GM12878 (cell line): ENCODE data around the gene F12. TPM values are rescaled to one million over a fixed set of nuclear protein-coding genes. Genes with fewer than 3 reads are reported as not detected.
A peak's percentile ranks its signal among the peaks of the same experiment; 100 is the strongest.

Source experiments
- BHLHE40 ChIP-seq, 2 experiments: fragments of 450-650 bp in 1 of 2; IDR thresholded peaks; 2 replicates each; pipeline ENCODE4 v1.6.1; 2011 to 2017; ENCODE audit warnings: low read depth in 2 of 2, borderline replicate concordance in 1 of 2, improper control_type of control experiment in 1 of 2, low read length in 1 of 2, mild to moderate bottlenecking in 1 of 2
- CEBPZ ChIP-seq: fragments of 150-350 bp; IDR thresholded peaks from 2 replicates; pipeline ENCODE4 v1.6.1; 2016; ENCODE audit warnings: low read depth, low read length
- EZH2 ChIP-seq: IDR thresholded peaks from 2 replicates; pipeline ENCODE4 v1.6.1; 2012; ENCODE audit warnings: low read depth, mild to moderate bottlenecking, control low read depth, inconsistent platforms, low read length, borderline replicate concordance; ENCODE audit not compliant: control insufficient read depth
- IKZF1 ChIP-seq: fragments of 450-650 bp; conservative IDR thresholded peaks from 2 replicates; pipeline ENCODE4 v1.6.1; 2017; ENCODE audit warnings: antibody characterized with exemption, mild to moderate bottlenecking
- JUNB ChIP-seq: IDR thresholded peaks from 2 replicates; pipeline ENCODE4 v1.6.1; 2016; ENCODE audit warnings: antibody characterized with exemption, mild to moderate bottlenecking
- KAT2A ChIP-seq: conservative IDR thresholded peaks from 2 replicates; pipeline ENCODE4 v1.6.1; 2011; ENCODE audit warnings: low read depth, low read length; ENCODE audit not compliant: control insufficient read depth
- NBN ChIP-seq: fragments of 450-650 bp; IDR thresholded peaks from 2 replicates; pipeline ENCODE4 v1.6.1; 2016
- NFYB ChIP-seq: IDR thresholded peaks from 2 replicates; pipeline ENCODE4 v1.6.1; 2011; ENCODE audit warnings: low read depth, mild to moderate bottlenecking, low read length, improper control_type of control experiment, moderate library complexity; ENCODE audit not compliant: insufficient read depth
- NR2C2 ChIP-seq: IDR thresholded peaks from 2 replicates; pipeline ENCODE4 v1.6.1; 2011; ENCODE audit warnings: borderline replicate concordance, low read depth; ENCODE audit not compliant: control insufficient read depth, insufficient read length
- POLR2A ChIP-seq: IDR thresholded peaks from 2 replicates; pipeline ENCODE4 v1.6.1; 2011; ENCODE audit warnings: low read depth, mild to moderate bottlenecking, low read length
- SPI1 ChIP-seq: IDR thresholded peaks from 2 replicates; pipeline ENCODE4 v1.6.1; 2011; ENCODE audit warnings: low read depth, mild to moderate bottlenecking, low read length, moderate library complexity, borderline replicate concordance; ENCODE audit not compliant: insufficient read depth
- SRF ChIP-seq, 2 experiments: IDR thresholded peaks; 2 replicates each; pipeline ENCODE4 v1.6.1; 2011; ENCODE audit warnings: low read depth in 2 of 2, low read length in 2 of 2, mild to moderate bottlenecking in 1 of 2, moderate library complexity in 1 of 2
- TCF3 ChIP-seq: IDR thresholded peaks from 2 replicates; pipeline ENCODE4 v1.6.1; 2012; ENCODE audit warnings: low read depth, mild to moderate bottlenecking, low read length, borderline replicate concordance; ENCODE audit not compliant: insufficient read depth
- ZBTB33 ChIP-seq: fragments of 450-650 bp; IDR thresholded peaks from 2 replicates; pipeline ENCODE4 v1.6.1; 2017; ENCODE audit warnings: mild to moderate bottlenecking
- polyA plus RNA-seq, 11 experiments: library from polyadenylated mRNA; depleted of rRNA in 4 of 11; unstranded in 6 of 11; stranded (reverse) in 5 of 11; fragments of >200 nt; fragmentation: Nextera tagmentation in 4 of 11; fragmentation: Illumina TruSeq in 1 of 11; extraction: Ambion mirVana in 4 of 11; extraction: Trizol in 1 of 11; gene quantifications; 1 replicate in 1 of 11; 2 replicates in 10 of 11; pipeline versions ENCODE4 v1.2.1 to v1.2.3, GENCODE V29; 2011 to 2016; ENCODE audit warnings: inconsistent platforms in 2 of 11, missing spikeins in 2 of 11, low read depth in 1 of 11
- total RNA-seq, 4 experiments: library from RNA; depleted of rRNA in 3 of 4; stranded (reverse); fragments of >200 nt in 3 of 4; fragmentation: Illumina TruSeq in 1 of 4; extraction: Trizol in 1 of 4; gene quantifications; 2 replicates each; pipeline versions ENCODE4 v1.2.1 to v1.2.3, GENCODE V29; 2013 to 2021
- TF ChIP-seq, protein P1 (sequence below): IDR thresholded peaks from 2 replicates; pipeline ENCODE4 v1.6.1; 2012; ENCODE audit warnings: low read length, inconsistent platforms
- TF ChIP-seq, protein P2 (sequence below): IDR thresholded peaks from 2 replicates; pipeline ENCODE4 v1.6.1; 2012; ENCODE audit warnings: improper control_type of control experiment, low read depth, low read length; ENCODE audit not compliant: insufficient replicate concordance

Gene F12
- total and polyA plus RNA-seq, 10 of the 15 experiments (the other 5 are each of a cell fraction or from before 2014, with no cell fraction given), result 0.25 to 11.3 (median 5.5) TPM

DNA sequence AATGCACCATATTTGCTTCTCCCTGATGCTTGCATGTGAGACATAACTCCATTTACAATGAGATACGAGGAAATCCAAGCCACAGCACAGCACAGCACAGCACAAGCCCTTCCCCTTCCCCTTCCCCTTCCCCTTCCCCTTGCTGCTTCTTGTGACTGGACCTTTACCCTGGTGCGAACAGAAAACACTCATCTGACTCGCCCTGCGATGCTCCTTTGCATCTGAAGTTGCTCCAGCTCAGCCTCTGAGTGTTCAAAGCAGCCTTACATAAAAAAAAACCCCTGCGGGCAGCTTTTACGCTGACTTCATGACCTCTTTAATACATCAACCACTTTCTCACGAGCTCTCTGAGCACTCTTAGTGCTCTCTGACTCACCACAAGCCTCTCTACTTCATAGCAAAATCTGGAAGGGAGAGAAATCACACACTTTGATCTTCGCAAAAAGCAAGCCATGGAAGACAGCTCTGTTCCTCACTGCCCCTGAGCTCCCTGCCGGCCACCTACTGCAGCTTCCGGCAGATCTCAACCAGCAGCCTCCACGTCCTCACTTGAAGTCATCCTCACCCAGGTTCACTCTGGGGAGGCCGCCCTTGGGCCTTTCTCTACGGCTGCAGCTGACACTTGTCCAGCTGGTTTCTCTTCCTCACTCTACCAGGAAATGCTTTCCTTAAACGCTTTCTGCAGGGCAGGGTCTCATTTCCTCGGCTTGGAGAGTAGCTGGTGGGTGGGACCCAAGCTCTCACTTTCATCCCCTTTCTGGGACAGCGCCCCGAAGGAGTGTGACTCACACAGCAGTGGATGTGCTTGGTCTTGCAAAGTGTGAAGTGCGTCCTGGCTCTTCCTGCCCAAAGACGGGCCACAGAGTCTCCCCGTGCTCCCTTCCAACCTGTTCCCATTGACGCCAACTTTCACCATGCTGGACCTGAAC, 19.9 kb downstream of the F12 start (continued):
- TF ChIP-seq KAT2A, result no peak
- TF ChIP-seq ZBTB33, result no peak
- no peak for TF ChIP-seq CEBPZ
- 0 out of 2 replicates have a peak, but pooled peaks have one; percentile 26 for TF ChIP-seq NBN
- no peak for TF ChIP-seq NR2C2
- TF ChIP-seq POLR2A, result no peak; the same call in 1 of the 2 replicates
- no peak for TF ChIP-seq TCF3
- TF ChIP-seq, protein P1, sequence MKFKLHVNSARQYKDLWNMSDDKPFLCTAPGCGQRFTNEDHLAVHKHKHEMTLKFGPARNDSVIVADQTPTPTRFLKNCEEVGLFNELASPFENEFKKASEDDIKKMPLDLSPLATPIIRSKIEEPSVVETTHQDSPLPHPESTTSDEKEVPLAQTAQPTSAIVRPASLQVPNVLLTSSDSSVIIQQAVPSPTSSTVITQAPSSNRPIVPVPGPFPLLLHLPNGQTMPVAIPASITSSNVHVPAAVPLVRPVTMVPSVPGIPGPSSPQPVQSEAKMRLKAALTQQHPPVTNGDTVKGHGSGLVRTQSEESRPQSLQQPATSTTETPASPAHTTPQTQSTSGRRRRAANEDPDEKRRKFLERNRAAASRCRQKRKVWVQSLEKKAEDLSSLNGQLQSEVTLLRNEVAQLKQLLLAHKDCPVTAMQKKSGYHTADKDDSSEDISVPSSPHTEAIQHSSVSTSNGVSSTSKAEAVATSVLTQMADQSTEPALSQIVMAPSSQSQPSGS, result peak; percentile 80
- 0 out of 4 replicates have a peak, but pooled peaks of 1 of the 2 experiments have one; percentile 35 for TF ChIP-seq SRF (IDR thresholded peaks at IDR 0.05; ENCODE audit: low read depth in 2 of 2, low read length in 2 of 2)
- peak; percentile 76 for TF ChIP-seq SPI1
- TF ChIP-seq, protein P2, sequence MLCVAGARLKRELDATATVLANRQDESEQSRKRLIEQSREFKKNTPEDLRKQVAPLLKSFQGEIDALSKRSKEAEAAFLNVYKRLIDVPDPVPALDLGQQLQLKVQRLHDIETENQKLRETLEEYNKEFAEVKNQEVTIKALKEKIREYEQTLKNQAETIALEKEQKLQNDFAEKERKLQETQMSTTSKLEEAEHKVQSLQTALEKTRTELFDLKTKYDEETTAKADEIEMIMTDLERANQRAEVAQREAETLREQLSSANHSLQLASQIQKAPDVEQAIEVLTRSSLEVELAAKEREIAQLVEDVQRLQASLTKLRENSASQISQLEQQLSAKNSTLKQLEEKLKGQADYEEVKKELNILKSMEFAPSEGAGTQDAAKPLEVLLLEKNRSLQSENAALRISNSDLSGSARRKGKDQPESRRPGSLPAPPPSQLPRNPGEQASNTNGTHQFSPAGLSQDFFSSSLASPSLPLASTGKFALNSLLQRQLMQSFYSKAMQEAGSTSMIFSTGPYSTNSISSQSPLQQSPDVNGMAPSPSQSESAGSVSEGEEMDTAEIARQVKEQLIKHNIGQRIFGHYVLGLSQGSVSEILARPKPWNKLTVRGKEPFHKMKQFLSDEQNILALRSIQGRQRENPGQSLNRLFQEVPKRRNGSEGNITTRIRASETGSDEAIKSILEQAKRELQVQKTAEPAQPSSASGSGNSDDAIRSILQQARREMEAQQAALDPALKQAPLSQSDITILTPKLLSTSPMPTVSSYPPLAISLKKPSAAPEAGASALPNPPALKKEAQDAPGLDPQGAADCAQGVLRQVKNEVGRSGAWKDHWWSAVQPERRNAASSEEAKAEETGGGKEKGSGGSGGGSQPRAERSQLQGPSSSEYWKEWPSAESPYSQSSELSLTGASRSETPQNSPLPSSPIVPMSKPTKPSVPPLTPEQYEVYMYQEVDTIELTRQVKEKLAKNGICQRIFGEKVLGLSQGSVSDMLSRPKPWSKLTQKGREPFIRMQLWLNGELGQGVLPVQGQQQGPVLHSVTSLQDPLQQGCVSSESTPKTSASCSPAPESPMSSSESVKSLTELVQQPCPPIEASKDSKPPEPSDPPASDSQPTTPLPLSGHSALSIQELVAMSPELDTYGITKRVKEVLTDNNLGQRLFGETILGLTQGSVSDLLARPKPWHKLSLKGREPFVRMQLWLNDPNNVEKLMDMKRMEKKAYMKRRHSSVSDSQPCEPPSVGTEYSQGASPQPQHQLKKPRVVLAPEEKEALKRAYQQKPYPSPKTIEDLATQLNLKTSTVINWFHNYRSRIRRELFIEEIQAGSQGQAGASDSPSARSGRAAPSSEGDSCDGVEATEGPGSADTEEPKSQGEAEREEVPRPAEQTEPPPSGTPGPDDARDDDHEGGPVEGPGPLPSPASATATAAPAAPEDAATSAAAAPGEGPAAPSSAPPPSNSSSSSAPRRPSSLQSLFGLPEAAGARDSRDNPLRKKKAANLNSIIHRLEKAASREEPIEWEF, result no peak
- peak in 1 of 2 experiments; percentile 61; a peak in 2 of 4 replicates for TF ChIP-seq BHLHE40 (IDR thresholded peaks at IDR 0.05; ENCODE audit: borderline replicate concordance in 1 of 2, low read depth in 2 of 2, low read length in 1 of 2)
- peak; percentile 47 for TF ChIP-seq IKZF1
- TF ChIP-seq JUNB, result peak; percentile 42; the same call in 1 of the 2 replicates
- TF ChIP-seq EZH2, result no peak
- TF ChIP-seq NFYB, result no peak
